CD4-positive, alpha-beta T cell treated with Interferon gamma for 1 hour (primary cell): Measurements from ENCODE around the gene OGG1.
A peak's percentile ranks its signal among the peaks of the same experiment; 100 is the strongest.
"Not testable (repeated sequence)": the region's sequence is repeated elsewhere in the genome, so short reads cannot be mapped to it uniquely, and the experiment has no call there.

Source experiments
- DNase-seq: peaks from one replicate; pipeline ENCODE4 v3.0.0-alpha.2; 2020

OGG1 gene

DNA sequence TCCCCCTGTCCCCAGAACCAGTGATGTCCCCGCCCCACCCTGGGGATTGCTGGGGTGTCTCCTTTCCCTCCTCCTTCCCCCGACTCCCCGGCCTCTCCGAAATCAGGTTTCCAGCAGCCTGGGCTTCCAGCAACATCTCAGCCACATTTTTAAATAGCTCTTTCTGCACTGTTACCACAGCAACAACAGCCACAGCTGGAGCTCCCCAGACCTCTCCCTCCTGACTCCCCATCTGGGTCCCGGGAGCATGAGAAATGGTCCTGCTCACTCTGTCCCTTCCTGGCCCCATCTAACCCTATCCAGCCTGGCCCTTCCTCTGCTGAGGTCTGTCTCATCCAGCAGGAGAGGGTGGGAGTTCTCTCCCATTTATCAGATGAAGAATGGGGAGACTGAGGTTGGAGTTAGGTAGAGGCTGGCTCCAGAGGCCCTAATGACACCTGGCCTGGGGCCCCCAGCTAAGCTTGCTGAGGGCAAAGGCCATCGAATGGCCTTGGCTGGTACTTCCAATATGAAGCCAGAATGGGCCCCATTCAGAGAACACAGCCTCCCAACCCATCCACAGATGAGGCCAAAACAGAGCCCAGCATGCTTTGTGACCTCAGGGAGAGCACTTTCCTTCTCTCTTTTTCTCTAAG lies 18.5 kb downstream of the OGG1 start:
- DNase-seq, result no peak

DNA sequence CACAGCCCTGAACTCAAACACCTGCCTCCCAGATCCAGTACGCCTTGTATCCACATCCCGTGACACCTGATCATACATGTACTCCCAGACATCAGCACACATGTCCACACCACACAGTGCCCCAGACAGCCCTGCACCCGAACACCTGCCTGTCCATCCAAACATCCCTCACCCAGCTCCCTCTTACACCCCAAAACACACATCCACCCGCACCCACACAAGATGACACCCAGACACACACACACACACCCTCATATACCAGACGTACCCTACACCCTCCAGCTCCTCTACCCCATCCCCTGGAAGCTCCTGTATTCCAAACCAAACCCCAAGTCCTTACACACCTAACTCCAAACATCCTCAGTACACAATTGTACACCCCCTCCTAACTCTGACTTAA lies 19.3 kb downstream of the OGG1 start:
- no peak for DNase-seq

DNA sequence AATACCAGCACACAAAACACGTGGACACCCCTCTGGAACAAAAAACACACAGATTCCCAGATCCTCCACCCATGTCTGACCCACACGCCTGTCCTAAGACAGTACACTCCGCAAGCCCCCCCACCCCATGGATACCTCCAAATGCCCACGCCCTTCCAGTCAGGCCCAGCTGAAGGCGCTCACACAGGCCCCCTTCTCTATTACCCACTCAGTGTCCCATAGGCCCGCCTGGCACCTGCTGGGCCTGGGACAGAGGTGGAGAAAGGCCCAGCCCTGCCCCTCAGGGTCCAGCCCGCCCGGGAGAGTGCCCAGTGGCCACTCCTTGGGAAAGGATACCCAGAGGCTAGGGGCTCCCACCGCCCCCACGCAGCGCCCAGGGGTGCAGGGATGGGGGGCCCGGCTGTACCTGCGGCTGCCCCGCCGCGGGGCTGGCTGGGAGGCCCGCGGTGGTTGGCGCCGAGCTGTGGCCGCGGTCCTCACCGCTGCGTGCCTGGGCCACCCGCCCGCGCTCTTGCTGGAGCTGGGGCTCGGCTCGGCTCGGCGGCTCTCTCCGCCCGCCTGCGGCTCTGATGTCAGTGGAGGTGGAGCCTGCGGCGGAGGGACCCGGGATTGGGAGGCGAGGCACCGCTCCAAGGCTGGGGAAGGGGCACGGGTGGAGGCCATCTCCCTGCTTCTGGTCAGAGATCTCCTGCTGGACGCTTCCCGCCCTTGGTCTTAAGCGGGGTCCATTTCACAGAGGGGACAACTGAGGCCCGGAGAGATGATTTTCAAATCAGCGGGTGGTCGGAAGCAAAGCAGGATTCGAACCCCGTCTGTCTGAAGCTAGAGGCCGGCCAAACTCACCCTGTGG lies 19.9 kb downstream of the OGG1 start, which contains the start of gene CAMK1:
Gene CAMK1 (minus strand): TSS at position 522 of the 850 bp plus-strand sequence. CDS start 2,198 bp downstream, outside the sequence.
- peak; percentile 56 for DNase-seq

DNA sequence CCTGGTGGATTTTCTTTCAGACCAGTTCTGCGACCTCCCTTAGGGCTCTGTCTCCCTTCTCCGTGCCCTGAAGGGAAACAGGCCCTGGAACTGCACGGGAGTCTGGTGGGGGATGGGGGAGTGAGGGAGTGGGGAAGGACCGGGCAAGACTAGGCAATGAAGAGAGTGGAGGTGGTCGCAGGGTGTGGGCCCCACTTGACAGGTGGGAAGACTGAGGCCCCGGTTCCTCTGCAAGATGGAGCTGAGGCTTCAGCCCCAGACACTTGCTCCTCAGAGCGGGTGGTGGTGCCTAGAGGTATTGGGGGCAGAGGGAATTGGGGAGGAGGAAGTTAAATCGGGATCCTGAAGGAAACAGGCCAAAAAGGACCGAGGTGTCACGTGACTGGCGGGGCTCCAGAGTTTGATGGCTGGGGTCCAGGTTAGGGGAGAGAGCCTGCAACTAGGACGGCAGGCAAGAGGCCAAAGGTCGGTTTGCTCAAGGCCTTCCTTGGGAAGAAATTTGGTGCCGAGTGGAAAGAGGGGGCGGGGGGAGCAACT lies 20.6 kb downstream of the OGG1 start:
- DNase-seq, result no peak

DNA sequence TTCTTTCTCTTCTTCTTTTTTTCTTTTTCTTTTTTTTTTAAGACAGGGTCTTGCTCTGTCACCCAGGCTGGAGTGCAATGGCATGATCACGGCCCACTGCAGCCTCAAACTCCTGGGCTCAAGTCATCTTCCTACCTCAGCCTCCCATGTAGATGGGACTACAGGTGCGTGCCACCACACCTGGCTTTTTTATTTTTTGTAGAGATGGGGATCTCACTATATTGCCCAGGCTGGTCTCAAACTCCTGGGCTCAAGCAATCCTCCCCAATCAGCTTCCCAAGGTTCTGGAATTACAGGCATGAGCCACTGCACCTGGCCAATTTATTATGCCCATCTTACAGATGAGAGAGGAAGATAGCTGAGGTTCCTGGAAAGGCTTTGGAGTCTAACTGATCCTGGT lies 21.3 kb downstream of the OGG1 start:
- not testable (repeated sequence) for DNase-seq

DNA sequence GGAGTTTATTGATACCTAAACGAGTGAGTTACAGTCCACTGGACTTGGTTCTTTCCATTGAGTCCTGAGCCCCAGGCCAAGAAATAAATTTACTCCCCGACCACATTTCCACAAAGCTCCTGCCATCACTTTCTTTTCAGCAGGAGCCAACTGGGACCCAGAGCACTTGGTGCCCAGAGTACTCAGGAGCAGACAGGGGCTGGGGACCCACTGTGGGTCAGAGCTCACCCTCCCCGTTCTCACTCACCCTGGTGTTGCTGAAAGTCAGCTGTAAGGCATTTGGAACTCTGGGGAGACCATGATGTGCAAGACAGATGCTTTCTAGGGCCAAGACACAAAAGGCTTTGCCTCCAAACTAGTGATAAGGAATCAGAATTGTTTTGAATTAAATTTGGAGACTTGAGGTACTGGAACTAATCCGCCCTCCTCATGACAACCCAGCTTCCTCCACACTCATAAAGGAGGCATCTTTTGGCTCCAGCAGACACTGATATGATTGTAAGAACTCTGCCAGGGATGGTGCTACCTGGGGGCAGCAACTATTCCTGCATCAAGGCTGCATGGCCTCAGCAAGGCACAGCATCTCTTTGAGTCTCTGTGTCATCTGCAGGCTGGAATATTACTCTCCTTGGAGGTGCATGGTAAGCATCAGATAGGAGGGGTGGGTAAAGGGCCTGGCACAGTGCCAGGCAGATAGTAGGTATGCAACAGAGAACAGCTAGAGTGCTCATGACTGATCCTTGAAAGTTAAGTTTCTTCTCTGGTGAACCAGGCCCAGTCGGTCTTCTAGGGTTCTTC lies 27.3 kb downstream of the OGG1 start:
- no peak for DNase-seq

DNA sequence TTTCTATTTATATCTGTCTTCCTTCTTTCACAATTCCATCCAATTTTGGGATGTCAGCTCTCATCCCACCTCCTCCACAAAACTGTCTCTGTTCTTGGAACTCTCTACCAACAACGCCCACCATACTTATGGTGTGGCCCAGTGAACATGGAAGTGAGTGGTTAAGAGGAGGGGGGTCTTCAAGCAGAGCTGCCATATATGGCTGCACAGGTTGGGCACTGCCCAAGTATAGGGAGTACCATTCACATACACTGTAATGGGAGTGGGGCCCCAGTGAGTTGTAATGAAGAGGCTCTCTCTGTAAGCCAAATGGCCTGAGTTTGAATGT lies 27.9 kb downstream of the OGG1 start:
- no peak for DNase-seq

DNA sequence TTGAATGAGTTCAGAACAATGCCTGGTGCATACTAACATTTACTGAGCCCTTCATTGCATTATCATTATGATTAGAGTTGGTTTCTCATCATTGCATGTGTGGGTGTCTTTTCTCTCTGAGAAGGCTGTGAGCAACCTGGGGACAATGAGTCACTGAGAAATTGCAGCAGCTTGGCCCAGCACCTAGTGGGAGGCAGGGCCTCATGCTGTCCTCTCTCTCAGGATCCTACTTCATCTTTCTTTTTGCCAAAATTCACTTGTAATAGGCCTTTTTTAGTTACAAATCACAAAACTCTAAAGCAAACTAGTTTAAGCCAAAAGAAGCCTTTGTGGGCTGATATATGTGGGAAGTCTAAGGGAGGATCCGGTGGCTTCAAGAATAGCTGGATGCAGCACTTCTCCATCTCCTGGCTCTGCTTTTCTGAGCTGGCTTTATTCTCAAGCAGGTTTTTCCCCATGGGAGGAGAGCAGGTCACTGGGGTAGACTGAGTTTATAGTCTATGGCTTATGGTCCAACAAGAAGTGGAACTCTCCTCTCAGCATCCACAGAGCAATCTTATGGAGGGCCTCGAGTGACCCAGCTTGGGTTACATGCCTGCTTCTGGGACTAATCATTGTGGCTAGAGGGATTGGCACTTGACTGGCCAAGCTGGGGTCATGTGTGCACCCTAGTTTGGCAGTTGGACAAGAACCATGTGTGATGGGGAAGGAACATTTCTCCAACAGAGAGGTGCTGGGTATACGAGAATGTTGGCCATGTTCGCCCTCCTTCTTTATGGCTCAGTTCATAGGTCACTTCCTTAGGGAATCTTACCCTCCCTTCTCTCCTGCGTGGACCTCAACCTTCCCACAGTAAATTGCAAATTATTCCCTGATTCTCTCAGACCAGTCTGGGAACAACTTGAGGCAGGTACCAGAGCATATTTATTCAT lies 28.7 kb downstream of the OGG1 start:
- DNase-seq, result no peak

DNA sequence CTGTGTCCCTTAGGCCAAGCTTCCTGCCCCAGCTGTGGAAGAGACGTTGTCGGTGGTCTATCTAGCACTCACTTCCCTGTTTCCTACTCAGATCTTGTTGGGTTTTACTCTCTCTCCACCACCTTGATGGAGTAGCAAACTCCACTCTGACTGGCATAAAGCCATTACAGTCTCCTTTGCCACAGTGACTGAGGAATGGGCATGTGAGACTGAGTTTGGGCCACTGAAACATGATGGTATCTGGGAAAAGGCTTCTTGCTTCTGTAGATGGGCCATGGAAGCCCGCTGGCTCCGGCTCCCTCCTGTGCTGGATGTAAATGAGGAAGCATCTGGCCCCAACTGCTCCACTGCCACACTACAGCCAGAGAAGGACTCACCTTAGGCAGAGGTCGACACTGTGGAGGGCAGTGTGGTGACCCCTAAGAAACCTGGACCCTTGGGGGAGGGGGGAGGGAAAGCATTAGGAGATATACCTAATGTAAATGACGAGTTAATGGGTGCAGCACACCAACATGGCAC lies 29.4 kb downstream of the OGG1 start:
- no peak for DNase-seq

DNA sequence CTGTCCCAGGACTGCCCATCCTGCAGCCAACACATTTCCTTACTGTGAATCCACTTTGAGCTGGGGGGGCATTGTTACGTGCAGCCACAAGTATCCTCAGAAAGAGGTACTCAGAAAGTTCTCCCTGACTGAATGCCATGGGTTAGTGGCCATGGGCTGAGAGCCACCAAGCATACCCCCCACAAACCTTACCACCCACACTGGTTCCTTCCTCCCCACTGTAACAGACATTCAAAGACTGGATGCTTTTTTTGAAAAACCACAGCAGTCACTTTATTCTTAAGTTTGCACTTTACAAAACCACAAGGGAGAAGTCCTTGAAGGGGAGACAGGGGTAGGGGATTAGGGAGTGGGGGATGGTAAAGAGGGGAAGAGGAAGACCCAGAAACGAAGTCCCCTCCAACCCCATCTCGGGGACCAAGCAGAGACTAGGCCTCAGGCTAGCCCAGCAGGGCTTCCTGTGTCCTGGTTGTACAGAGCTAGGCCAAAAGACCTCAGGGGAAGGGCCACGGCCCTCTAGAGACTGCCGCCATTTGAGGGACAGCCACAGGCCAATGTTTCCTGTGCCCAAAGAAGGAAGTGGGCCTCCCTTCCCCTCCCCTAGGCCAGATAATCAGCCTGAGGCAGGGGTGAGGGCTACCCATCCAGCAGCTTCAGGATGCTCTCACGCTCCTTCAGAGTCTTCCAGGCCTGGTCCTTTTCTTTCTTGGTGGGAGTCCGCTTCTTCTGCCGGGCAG lies 30.1 kb downstream of the OGG1 start:
- peak; percentile 42 for DNase-seq

DNA sequence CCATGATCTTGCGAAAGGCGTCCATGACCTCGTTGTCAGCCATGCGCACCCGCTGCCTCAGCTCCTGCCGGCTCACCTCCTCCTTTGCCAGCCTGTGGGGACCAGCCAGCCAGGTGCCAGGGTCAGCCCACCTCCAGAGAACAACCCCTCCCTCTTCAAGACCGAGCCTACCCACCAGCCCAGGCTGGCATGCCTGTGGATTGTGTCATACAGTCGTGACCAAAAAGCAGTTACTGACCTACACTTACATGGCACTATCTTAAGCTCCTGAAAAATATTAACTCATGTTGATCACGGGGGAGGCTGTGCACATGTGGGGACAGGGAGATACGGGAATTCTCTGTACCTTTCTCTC lies 30.7 kb downstream of the OGG1 start:
- DNase-seq, result no peak

DNA sequence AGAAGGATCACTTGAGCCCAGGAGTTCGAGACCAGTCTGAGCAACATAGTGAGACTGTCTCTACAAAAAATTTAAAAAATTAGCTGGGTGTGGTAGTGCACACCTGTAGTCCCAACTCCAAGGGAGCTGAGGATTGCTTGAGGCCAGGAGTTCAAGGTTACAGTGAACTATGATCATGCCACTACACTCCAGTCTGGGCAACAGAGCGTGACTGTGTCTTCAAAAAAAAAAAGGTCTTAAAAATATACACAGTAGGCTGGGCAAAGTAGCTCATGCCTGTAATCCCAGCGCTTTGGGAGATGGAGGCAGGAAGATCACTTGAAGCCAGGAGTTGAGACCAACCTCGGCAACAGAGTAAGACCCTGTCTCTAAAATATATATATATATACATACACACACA lies 31.2 kb downstream of the OGG1 start:
- no peak for DNase-seq

DNA sequence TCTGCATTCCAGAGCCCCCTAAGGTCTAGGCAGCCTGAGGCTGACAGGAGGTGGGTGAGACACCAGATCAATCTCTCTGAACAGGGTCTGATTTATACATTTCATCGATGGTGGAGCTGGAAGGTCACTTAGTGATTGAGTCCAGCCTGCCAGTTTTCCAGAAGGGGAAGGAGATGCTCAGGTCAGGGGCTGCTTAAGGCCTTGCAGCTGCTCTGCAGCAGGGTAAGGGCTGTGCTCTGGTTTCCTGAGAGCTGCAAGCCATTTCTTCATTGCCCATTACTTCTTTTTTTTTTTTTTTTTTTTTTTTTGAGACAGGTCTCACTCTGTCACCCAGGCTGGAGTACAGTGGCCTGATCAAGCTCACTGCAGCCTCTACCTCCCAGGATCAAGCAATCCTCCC lies 31.8 kb downstream of the OGG1 start:
- no peak for DNase-seq

DNA sequence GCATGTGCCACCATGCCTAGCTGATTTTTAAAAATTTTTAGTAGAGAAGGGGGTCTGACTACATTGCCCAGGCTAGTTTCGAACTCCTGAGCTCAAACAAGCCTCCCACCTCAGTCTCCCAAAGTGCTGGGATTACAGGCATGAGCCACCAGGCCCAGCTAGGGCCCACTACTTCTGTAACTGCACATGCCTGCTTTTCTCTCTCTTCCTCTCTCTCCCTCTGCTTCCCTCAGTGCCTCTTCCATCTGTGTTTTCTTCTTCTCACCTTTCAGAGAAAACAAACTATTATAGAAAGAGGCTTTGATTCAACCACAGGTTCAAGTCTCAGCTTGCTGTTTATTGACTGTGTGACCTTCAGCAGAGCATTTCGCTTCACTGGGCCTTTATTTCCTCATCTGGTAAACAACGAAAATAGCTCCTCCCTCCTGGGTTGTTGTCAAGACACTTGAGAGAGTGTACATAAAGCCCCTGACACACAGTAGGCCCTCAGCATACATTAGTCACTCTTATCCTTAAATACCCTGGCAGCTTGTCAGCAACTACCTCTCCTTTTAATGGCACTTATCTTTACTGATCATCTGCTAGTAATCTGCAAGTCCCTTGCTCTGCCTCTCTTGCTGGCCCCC lies 32.3 kb downstream of the OGG1 start:
- DNase-seq, result no peak

DNA sequence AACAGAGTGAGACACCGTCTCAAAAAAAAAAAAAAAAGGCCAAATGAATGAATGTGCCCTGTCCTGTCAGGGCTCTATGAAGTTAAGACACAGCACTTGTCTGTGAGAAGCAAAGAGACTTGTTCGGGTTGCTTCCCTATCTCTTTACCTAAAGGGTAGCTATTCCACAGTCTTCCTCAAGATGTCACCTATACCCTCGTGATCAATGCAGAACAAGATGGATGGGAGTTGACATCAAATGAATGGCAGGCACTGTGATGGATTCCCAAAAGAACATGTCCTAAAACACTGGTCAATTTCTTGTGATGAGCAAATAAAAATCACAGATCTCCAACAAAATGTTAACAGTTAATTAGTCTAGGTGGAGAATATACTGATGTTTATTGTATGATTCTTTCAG lies 33.0 kb downstream of the OGG1 start:
- DNase-seq, result no peak

DNA sequence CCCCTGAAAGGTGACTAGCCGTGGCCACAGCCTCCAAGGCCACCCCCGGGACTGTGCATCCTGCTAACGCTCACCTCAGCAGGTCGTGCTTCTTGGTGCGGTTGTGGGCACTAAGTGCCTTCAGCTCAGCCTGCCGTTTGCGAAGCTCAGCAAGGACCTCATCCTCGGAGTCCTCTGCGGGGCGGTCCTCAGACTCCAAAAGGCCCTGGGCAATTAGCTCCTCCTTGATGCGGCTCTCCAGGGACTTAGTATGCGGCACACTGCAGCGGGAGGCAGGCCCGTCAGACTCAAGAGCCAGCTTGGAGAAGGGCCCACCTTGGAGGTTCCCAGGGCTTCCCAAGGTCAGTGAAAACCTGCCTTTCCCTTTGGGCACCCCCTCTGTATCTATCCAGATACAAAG lies 34.2 kb downstream of the OGG1 start:
- DNase-seq, result no peak

DNA sequence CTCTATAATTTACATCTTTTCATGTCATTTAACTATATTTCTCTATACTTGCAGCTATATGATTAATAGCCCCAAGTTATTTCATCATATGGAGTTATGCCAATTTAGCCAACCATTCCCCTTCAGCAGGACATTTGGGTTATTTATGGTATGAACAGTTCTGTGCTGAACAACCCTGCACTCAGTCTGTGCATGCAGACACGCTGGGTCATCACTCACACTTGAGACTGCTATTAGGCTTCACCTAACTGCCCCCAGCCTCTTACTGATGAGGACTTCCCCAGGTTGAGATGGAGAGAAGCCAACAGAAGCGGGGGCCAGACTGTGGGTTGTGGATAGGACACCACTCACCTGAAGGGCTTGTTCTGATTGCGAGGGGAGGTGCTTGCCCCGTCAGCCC lies 35.2 kb downstream of the OGG1 start:
- no peak for DNase-seq

DNA sequence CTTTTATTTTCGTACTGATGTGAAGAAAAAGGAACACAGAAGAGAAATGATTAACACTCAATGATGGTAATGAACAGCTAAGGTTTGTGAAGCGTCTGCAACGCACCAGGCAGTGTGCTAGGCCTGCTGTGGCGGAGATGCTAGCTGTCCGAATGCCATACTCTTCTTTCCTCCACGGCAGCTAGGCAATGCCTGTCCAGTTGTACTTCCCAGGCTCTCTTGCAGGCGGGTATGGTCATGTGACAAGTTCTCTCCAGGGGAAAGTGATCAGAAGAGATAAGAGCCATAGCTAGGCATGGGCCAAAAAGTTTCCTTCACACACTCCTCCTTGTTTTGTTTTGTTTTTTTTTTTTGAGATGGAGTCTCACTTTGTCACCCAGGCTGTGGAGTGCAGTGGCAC lies 35.9 kb downstream of the OGG1 start:
- DNase-seq, result no peak

DNA sequence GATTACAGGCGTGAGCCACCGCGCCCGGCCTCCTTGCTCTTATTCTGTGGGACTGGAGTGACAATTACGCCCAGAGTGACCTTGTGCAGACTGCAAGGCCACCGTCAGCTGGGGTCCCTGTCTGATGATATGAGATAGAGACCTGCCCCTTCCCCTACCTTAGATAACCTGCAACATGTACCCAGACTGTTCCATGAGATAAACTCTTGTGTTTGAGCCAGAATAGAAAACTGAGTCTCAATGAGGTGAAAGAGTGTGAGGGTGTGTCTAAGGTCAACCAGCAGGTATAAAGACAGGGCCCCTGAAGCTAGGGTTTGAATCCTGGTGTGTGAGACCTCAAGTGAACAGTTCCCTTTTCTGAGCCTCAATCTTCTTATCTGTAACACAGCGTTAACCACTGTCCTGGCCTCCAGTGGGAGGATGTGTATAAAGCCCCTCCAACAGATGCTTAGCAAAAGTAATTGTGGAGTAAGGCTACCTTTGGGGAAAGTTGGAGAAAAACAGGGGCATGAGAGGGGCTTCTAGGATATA lies 36.5 kb downstream of the OGG1 start:
- no peak for DNase-seq

DNA sequence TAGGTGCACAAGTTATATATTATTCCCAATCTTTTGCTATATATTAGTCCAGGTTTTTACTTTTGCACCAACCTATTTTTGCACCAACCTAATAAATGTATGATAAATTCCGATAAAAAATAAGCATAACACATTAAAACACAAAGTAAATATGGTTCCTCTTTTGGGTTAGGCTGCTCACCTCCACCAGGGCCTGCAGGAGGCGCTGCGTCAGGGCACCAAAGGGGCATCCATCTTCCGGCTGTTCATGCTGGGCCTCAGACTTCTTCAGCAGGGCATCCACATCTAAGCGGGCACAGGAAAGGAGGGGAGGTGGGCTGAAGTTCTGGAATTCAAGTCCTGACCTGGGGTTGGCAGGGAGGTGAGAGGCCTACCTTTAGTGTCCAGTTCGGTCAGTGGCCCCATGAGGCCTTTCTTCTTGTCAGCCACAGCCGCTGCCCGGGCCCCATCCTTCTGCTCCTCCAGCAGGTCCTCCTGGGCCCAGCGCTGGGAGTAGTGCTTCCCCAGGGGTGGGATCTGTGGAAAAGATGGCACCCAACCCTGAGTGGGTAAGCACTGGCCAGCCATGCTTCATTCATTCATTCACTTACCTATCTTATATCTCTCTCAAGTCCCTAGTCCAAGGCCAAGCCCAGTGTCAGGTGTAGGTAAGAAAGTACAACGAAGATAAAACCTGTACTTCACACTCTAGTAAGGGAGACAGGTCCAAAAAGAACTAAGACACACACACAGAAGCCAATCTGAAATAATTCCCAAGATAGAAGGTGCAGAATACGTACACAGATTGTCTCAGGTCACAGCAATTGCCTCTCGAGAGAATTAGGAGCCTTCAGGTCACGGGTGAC lies 37.3 kb downstream of the OGG1 start:
- DNase-seq, result no peak
